ENCODE results near the gene NEU2.

GRCh38 chr2:233084488-233084887, 52.0 kb downstream of the NEU2 start:
- TF ChIP-seq CTCF (IDR thresholded peaks at IDR 0.05; ENCODE audit: low read depth, low read length) (no peak), POLR2A (IDR thresholded peaks at IDR 0.05; ENCODE audit: extremely low read depth, insufficient read length) (no peak)
- TF ChIP-seq, protein P1, sequence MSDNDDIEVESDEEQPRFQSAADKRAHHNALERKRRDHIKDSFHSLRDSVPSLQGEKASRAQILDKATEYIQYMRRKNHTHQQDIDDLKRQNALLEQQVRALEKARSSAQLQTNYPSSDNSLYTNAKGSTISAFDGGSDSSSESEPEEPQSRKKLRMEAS (IDR thresholded peaks at IDR 0.05; ENCODE audit: low read depth, low read length) = 0 out of 2 replicates have a peak, but pooled peaks have one; percentile 35

Measured in NB4 (cell line).